PC-9 (cell line): ENCODE data around the gene TBC1D5. TPM values are rescaled to one million over a fixed set of nuclear protein-coding genes. Genes with fewer than 3 reads are reported as not detected.

ENCODE experiments used
- BruUV-seq: library from RNA; stranded (reverse); fragments of 400-500 nt; replicated peaks from 2 replicates; lab custom pipeline; 2021; lab: Mats Ljungman, UMichigan
- CTCF ChIA-PET: fragments of 300-600 bp; sonication (Branson Sonifier 250); formaldehyde crosslinking; loops from one replicate; lab custom pipeline; 2022; ENCODE audit warnings: antibody characterized with exemption; lab: Charles Lee
- POLR2A ChIA-PET: fragments of 300-600 bp; sonication (Branson Sonifier 250); formaldehyde crosslinking; loops from one replicate; lab custom pipeline; 2022; ENCODE audit warnings: antibody characterized with exemption; ENCODE audit not compliant: unreplicated experiment; lab: Charles Lee
- DNase-seq, 2 experiments: peaks; one replicate each; pipeline versions ENCODE4 v3.0.0 to v3.0.0-alpha.2; 2015 to 2022; ENCODE audit warnings: mixed read lengths in 1 of 2
- H2AFZ ChIP-seq: fragments of 200-600 bp; sonication (generic); 2 replicates; pipeline ENCODE4 v1.8.1; 2017; ENCODE audit warnings: antibody characterized with exemption
- H3F3A ChIP-seq: fragments of 200-600 bp; sonication (generic); 2 replicates; pipeline ENCODE4 v1.8.1; 2017; ENCODE audit warnings: antibody characterized with exemption, mild to moderate bottlenecking, low read depth; ENCODE audit not compliant: insufficient read depth
- H3K27ac ChIP-seq: fragments of 200-600 bp; sonication (generic); 2 replicates; pipeline ENCODE4 v1.6.1; 2016; ENCODE audit warnings: mixed run types
- H3K27me3 ChIP-seq: fragments of 200-600 bp; sonication (generic); 2 replicates; pipeline ENCODE4 v1.6.1; 2016; ENCODE audit warnings: low read depth, mixed run types; ENCODE audit not compliant: insufficient read depth
- H3K36me3 ChIP-seq: fragments of 200-600 bp; sonication (generic); 2 replicates; pipeline ENCODE4 v1.6.1; 2016; ENCODE audit warnings: low read depth, mixed run types
- H3K4me1 ChIP-seq: fragments of 200-600 bp; sonication (generic); replicated peaks from 2 replicates; pipeline ENCODE4 v1.6.1; 2016; ENCODE audit warnings: mixed run types; ENCODE audit not compliant: insufficient read depth
- H3K4me2 ChIP-seq: fragments of 200-600 bp; sonication (generic); 2 replicates; pipeline ENCODE4 v1.6.1; 2017; ENCODE audit warnings: mixed run types
- H3K4me3 ChIP-seq: fragments of 200-600 bp; sonication (generic); 2 replicates; pipeline ENCODE4 v1.6.1; 2016; ENCODE audit warnings: mixed run types
- H3K79me2 ChIP-seq: fragments of 200-600 bp; sonication (generic); 2 replicates; pipeline ENCODE4 v1.6.1; 2017; ENCODE audit warnings: low read depth, mixed run types
- H3K9me2 ChIP-seq: fragments of 200-600 bp; sonication (generic); 2 replicates; pipeline ENCODE4 v1.8.1; 2017; ENCODE audit warnings: mild to moderate bottlenecking; ENCODE audit not compliant: insufficient read depth
- H3K9me3 ChIP-seq: fragments of 200-600 bp; sonication (generic); 2 replicates; pipeline ENCODE4 v1.8.1; 2016; ENCODE audit warnings: low read depth; ENCODE audit not compliant: insufficient read depth
- H4K20me1 ChIP-seq: fragments of 200-600 bp; sonication (generic); 2 replicates; pipeline ENCODE4 v1.8.1; 2017; ENCODE audit not compliant: insufficient read depth
- EZH2 ChIP-seq: fragments of 200-600 bp; sonication (generic); IDR thresholded peaks from 2 replicates; pipeline ENCODE4 v1.8.0; 2017; ENCODE audit warnings: antibody characterized with exemption, low read depth
- intact Hi-C: fragments of 100-400 bp; cut with micrococcal nuclease; formaldehyde crosslinking; loops from one replicate; pipeline ENCODE4 v1.10.0; 2022; ENCODE audit not compliant: unreplicated experiment
- total RNA-seq: library from RNA; stranded (reverse); gene quantifications from 2 replicates; pipeline ENCODE4 v1.2.3, GENCODE V29; 2021
- TF ChIP-seq, protein P1 (sequence below): fragments of 200-600 bp; sonication (generic); conservative IDR thresholded peaks from 2 replicates; pipeline ENCODE4 v1.6.1; 2017; ENCODE audit warnings: mixed run types, antibody characterized with exemption, mild to moderate bottlenecking, moderate library complexity

Gene TBC1D5
- total RNA-seq, 1 experiment from 2014 or later: 54.0 TPM

DNA sequence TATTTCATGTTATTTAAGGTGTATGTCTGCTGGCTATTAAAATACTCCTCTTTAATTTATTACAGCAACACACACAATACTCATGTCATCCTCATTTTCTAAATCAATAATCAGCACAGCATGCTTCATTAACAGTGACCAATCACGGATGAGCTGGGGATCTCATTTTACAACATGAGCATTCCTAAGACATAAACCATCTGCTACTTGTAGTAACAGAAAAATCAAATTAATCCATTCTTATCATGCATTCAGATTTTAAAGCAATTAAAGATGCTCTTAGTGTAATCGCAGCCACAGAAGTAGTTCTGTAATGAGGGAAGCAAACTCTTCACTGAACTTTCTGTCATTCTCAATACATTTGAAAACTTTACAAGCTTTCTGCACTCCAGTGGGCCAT is 191.1 kb downstream of the TBC1D5 start:
- no peaks in the 10 kb centered on the region for H3F3A ChIP-seq
- ChIA-PET CTCF (no interaction called here), POLR2A (no interaction called here)
- intact Hi-C loops: no loop called here
- H3K9me3 ChIP-seq: no peaks in the 10 kb centered on the region
- H3K4me3 ChIP-seq: no peak overlapping the region
- H4K20me1 ChIP-seq: no peaks in the 10 kb centered on the region
- no peak overlapping the region for H3K27ac ChIP-seq
- no peaks in the 10 kb centered on the region for H3K27me3 ChIP-seq
- TF ChIP-seq, protein P1, sequence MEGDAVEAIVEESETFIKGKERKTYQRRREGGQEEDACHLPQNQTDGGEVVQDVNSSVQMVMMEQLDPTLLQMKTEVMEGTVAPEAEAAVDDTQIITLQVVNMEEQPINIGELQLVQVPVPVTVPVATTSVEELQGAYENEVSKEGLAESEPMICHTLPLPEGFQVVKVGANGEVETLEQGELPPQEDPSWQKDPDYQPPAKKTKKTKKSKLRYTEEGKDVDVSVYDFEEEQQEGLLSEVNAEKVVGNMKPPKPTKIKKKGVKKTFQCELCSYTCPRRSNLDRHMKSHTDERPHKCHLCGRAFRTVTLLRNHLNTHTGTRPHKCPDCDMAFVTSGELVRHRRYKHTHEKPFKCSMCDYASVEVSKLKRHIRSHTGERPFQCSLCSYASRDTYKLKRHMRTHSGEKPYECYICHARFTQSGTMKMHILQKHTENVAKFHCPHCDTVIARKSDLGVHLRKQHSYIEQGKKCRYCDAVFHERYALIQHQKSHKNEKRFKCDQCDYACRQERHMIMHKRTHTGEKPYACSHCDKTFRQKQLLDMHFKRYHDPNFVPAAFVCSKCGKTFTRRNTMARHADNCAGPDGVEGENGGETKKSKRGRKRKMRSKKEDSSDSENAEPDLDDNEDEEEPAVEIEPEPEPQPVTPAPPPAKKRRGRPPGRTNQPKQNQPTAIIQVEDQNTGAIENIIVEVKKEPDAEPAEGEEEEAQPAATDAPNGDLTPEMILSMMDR: no peak
- no peak for TF ChIP-seq EZH2
- H3K79me2 ChIP-seq: no peaks in the 10 kb centered on the region
- no peak overlapping the region for H3K4me2 ChIP-seq
- no peaks in the 10 kb centered on the region for H3K4me1 ChIP-seq
- no peak overlapping the region for H2AFZ ChIP-seq
- no TSS peak for BruUV-seq
- no peaks in the 10 kb centered on the region for H3K9me2 ChIP-seq
- DNase-seq: no peak
- no peaks in the 10 kb centered on the region for H3K36me3 ChIP-seq

DNA sequence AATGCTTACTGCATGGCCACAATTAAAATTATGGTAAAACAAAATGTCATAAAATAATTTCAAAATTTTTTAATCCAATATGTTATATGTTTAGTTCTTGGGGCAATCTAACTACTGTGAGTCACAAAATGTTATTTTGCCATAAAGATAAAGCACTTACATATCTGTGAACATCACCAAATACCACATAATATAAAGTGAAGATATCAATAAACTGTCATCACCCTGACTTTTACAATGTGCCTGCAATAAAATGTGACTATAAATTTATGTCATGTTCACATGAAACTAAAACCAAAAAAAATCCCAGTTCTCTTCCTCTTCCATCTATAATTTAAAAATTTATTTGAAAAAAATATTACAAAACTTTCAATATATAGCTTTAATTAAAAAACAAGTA is 191.8 kb downstream of the TBC1D5 start:
- no peak for DNase-seq

DNA sequence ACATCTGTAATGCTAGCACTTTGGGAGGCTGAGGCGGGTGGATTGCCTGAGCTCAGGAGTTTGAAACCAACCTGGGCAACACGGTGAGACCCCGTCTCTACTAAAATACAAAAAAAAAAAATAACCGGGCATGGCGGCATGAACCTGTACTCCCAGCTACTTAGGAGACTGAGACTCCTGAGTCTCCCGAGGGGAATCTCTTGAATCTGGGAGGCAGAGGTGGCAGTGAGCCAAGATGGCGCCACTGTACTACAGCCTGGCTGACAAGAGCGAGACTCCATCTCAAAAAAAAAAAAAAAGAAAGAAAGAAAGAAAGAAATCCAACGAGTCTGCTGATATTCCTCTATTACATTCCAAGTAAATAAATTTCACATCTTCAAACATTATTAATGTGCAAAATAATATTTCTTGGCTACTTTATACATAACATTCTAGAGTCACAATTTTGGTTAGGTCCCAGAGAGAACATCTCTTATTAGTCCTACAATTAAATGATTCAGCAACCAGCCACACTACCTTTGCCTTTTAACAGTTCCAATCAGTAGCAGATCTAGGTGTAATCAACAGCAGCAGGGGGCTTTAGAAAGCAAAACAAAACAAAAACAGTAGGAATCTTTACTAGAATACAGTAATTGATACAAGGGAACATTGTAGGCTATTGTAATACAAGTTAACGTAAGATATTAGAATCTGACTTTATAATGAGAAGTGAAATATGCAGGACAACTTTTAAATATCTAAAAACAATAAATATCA is 195.8 kb downstream of the TBC1D5 start:
- H3K79me2 ChIP-seq: no peaks in the 10 kb centered on the region
- ChIA-PET POLR2A (no interaction called here), CTCF (no interaction called here)
- DNase-seq: no peak
- no peaks in the 10 kb centered on the region for H3K4me1 ChIP-seq
- no peaks in the 10 kb centered on the region for H3K27me3 ChIP-seq
- no peak overlapping the region for H3K4me2 ChIP-seq
- no peak overlapping the region for H2AFZ ChIP-seq
- H3K9me2 ChIP-seq: no peaks in the 10 kb centered on the region
- no peaks in the 10 kb centered on the region for H4K20me1 ChIP-seq
- intact Hi-C loops: no loop called here
- no peak overlapping the region for H3K27ac ChIP-seq
- no TSS peak for BruUV-seq
- H3K9me3 ChIP-seq: no peaks in the 10 kb centered on the region
- H3K4me3 ChIP-seq: no peak overlapping the region
- H3F3A ChIP-seq: no peaks in the 10 kb centered on the region
- TF ChIP-seq EZH2: no peak
- TF ChIP-seq, protein P1: no peak
- H3K36me3 ChIP-seq: no peaks in the 10 kb centered on the region

More for the DNA sequence above, 191.8 kb downstream of the TBC1D5 start:
- intact Hi-C loops: no loop called here
- H3K4me1 ChIP-seq: no peaks in the 10 kb centered on the region
- TF ChIP-seq, protein P1: no peak
- no peak for TF ChIP-seq EZH2
- H3K9me3 ChIP-seq: no peaks in the 10 kb centered on the region
- CTCF ChIA-PET: no interaction called here
- H3F3A ChIP-seq: no peaks in the 10 kb centered on the region
- POLR2A ChIA-PET: no interaction called here
- no peaks in the 10 kb centered on the region for H3K79me2 ChIP-seq
- no peak overlapping the region for H3K27ac ChIP-seq
- no peak overlapping the region for H2AFZ ChIP-seq
- no peaks in the 10 kb centered on the region for H3K27me3 ChIP-seq
- BruUV-seq: no TSS peak
- no peaks in the 10 kb centered on the region for H3K9me2 ChIP-seq
- H3K36me3 ChIP-seq: no peaks in the 10 kb centered on the region
- no peak overlapping the region for H3K4me2 ChIP-seq
- no peak overlapping the region for H3K4me3 ChIP-seq
- no peaks in the 10 kb centered on the region for H4K20me1 ChIP-seq
